UCSD-AML1 (cell line): ENCODE data around the gene CREBZF.
"Not testable (repeated sequence)": the region's sequence is repeated elsewhere in the genome, so short reads cannot be mapped to it uniquely, and the experiment has no call there.

Experiments used
- DNase-seq: peaks from one replicate; lab custom pipeline; 2025; ENCODE audit not compliant: unreplicated experiment; lab: John Stamatoyannopoulos, UW

The CREBZF gene

GRCh38 chr11:85627998-85628770, 36.7 kb downstream of the CREBZF start, which contains the start of gene TMEM126B:
Gene TMEM126B (plus strand): TSS chr11:85628593. CDS start chr11:85628608, 15 bp downstream.
- peak; percentile 97 for DNase-seq

- DNase-seq: peak; percentile 60
Observed at GRCh38 chr11:85627332-85627997, 37.5 kb downstream of the CREBZF start, which contains the start of gene DLG2. Gene DLG2 (minus strand): TSS chr11:85627344.

- DNase-seq: no peak
Observed at GRCh38 chr11:85626496-85626895, 38.4 kb downstream of the CREBZF start.

- no peak for DNase-seq
Observed at GRCh38 chr11:85620256-85620655, 44.7 kb downstream of the CREBZF start.

DNA sequence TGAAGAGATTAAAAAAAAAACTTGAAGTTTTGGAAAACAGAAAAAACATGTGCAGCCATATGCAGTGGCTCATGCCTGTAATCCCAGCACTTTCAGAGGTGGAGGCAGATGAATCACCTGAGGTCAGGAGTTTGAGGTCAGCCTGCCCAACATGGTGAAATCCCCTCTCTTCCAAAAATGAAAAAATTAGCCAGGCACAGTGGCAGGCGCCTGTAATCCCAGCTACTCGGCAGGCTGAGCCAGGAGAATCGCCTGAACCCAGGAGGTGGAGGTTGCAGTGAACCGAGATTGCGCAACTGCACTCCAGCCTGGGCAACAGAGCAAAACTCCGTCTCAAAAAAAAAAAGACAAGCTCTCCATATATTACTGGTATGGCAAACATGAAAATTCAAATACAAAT, 45.4 kb downstream of the CREBZF start:
- no peak for DNase-seq

- not testable (repeated sequence) for DNase-seq
Observed at GRCh38 chr11:85611643-85612042, 53.3 kb downstream of the CREBZF start.
